Measurements from ENCODE around the gene WIZ. TPM values are rescaled to one million over a fixed set of nuclear protein-coding genes. Genes with fewer than 3 reads are reported as not detected.

Gene WIZ, protein sequence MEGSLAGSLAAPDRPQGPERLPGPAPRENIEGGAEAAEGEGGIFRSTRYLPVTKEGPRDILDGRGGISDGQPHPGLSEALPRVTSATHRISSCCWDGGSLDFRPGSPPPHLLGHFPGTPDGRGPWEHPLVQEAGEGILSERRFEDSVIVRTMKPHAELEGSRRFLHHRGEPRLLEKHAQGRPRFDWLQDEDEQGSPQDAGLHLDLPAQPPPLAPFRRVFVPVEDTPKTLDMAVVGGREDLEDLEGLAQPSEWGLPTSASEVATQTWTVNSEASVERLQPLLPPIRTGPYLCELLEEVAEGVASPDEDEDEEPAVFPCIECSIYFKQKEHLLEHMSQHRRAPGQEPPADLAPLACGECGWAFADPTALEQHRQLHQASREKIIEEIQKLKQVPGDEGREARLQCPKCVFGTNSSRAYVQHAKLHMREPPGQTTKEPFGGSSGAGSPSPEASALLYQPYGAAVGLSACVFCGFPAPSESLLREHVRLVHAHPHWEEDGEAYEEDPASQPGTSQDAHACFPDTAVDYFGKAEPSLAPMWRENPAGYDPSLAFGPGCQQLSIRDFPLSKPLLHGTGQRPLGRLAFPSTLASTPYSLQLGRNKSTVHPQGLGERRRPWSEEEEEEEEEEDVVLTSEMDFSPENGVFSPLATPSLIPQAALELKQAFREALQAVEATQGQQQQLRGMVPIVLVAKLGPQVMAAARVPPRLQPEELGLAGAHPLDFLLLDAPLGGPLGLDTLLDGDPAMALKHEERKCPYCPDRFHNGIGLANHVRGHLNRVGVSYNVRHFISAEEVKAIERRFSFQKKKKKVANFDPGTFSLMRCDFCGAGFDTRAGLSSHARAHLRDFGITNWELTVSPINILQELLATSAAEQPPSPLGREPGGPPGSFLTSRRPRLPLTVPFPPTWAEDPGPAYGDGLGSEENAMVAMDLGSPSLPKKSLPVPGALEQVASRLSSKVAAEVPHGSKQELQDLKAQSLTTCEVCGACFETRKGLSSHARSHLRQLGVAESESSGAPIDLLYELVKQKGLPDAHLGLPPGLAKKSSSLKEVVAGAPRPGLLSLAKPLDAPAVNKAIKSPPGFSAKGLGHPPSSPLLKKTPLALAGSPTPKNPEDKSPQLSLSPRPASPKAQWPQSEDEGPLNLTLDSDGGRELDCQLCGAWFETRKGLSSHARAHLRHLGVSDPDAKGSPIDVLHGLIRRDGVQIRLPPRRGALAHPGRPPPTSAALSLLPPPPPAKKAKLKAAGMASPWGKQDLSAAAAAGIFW (N-terminal part only)
- total RNA-seq (10 to 100 TPM; 19.7 to 39.1 (median 34.6) TPM), total RNA-seq (30.2 to 96.4 (median 44.7) reads per million in 29 experiments)
- 8.0 TPM for total RNA-seq (2013)

DNA sequence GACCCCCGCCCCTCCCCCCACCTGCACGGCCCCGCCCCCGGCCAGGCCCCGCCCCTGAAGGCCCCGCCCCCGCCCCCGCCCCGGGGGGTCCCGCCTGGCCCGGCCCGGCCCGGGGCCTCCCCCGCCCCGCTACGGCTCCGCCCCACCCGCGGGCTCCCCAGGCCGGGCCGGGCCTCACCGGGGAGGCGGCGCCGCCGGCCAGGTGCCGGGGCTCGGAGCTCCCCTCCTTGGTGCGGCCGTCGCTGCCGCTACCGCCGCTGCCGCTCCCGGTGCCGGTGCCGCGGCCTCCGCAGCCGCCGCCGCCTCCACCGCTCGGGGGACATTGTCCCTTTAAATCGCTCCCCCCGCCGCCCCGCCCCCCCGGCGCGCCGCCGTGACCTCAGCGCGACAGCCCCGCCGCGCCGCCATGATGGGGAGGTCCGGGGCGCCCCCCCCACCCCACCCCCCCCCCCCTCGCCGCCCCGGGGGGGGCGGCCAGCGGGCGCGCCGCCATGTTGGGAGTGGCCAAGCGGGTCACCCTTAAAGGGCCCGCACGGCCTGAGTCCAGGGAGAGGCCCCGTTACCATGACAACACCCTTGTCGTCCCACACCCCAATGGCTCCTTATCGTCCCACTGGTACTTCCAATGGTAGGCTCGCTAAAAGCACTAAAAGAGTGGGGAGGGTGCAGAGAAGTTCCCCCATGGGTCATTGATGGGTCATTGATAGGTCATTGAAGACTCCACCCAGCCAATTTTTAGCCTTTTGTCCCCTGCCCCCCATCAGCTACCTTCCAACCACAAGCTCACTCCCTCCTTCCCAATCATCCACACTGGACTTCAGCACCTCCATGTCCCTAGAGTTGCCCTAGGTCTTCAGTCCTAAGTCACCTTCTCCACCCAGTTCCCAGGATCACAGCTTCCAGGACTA, at the start of gene WIZ:
TSS of gene WIZ (minus strand) at position 337 of the 908 bp plus-strand sequence. CDS start 1,649 bp downstream, outside the sequence.
- WGBS (ENCODE audit: insufficient coverage): under 1% methylated on average over 29 of the region's 77 CpGs
- H3K4me3 Mint-ChIP-seq: peak within 1 kb of the TSS; percentile 72 to 84 (median 81)
- H3K27me3 ChIP-seq (replicated peaks in 1 of 2; ENCODE audit: control insufficient read depth in 2 of 2, extremely low read depth in 1 of 2, insufficient read depth in 2 of 2, low read length in 1 of 2): peaks cover 0 to 2% of the 10 kb centered on the region in 2 experiments
- ChIA-PET POLR2A (interaction anchor here in 1 of 2 donors (0.6 kb wide), 1 partner anchor 31 kb away, joined by 3 read pairs; the partner anchor contains the start of gene AKAP8L), CTCF (interaction anchor here in 1 of 2 donors (1.2 kb wide), 1 partner anchor 14 kb away, joined by 3 read pairs; no protein-coding TSS in a partner anchor)
- ATAC-seq (replicated peaks in 1 of 4) (peak; percentile 80 to 88 (median 84)), DNase-seq (peak; percentile 74 to 90 (median 83))
- H3K4me1 Mint-ChIP-seq: peaks cover 24 to 33% (median 32%) of the 10 kb centered on the region in 3 donors
- peaks cover 22 to 37% of the 10 kb centered on the region in 2 donors for H3K36me3 ChIP-seq (ENCODE audit: control insufficient read depth in 2 of 2, extremely low read depth in 1 of 2, insufficient read depth in 1 of 2, low read length in 1 of 2)
- peak within 1 kb of the TSS; percentile 78 for H3K27ac ChIP-seq (ENCODE audit: low read length)
- H3K27me3 Mint-ChIP-seq: no peaks in the 10 kb centered on the region
- peak within 1 kb of the TSS; percentile 42 to 45 for H3K4me3 ChIP-seq (ENCODE audit: control insufficient read depth in 1 of 2, extremely low read depth in 1 of 2, low read length in 1 of 2)
- peaks cover 24% of the 10 kb centered on the region for H3K36me3 Mint-ChIP-seq
- H3K4me1 ChIP-seq (ENCODE audit: control insufficient read depth in 1 of 2, extremely low read depth in 1 of 2, insufficient read depth in 2 of 2, low read length in 2 of 2): peaks cover 0 to 38% of the 10 kb centered on the region in 2 experiments
- peak within 1 kb of the TSS; percentile 96 to 97 for H3K27ac Mint-ChIP-seq
- H3K9me3 Mint-ChIP-seq: no peaks in the 10 kb centered on the region
- no peaks in the 10 kb centered on the region for H3K9me3 ChIP-seq

DNA sequence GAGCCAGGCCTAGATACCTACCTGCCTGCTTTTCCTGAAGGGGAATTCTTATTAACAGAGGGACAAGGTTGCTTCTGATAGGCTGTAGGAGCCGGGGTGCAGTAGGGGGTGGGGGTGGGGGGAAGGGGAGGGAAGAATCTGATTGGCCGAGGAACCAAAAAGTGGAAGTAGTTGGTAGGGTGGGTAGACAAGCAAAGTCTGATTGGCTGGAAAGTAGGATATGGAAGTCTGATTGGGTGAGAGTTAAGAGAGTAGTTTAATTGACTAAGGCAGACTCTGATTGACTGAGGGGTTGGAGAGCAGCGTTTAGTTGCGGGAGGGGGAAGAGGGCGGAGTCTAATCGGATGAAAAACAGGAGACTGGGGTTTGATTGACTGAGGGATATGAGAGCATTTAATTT, 49.2 kb upstream of the WIZ start:
- peaks cover 0 to 5% of the 10 kb centered on the region in 2 experiments for H3K4me1 ChIP-seq (ENCODE audit: control insufficient read depth in 1 of 2, extremely low read depth in 1 of 2, insufficient read depth in 2 of 2, low read length in 2 of 2)
- ChIA-PET CTCF (no interaction called here), POLR2A (no interaction called here)
- no peak overlapping the region for H3K4me3 Mint-ChIP-seq
- H3K4me3 ChIP-seq (ENCODE audit: control insufficient read depth in 1 of 2, extremely low read depth in 1 of 2, low read length in 1 of 2): no peak overlapping the region
- DNase-seq (no peak), ATAC-seq (replicated peaks in 1 of 4) (no peak)
- no peaks in the 10 kb centered on the region for H3K9me3 ChIP-seq
- no peak overlapping the region for H3K27ac Mint-ChIP-seq
- no peaks in the 10 kb centered on the region for H3K9me3 Mint-ChIP-seq
- H3K27ac ChIP-seq (ENCODE audit: low read length): no peak overlapping the region
- no peaks in the 10 kb centered on the region for H3K27me3 Mint-ChIP-seq
- H3K27me3 ChIP-seq (replicated peaks in 1 of 2; ENCODE audit: control insufficient read depth in 2 of 2, extremely low read depth in 1 of 2, insufficient read depth in 2 of 2, low read length in 1 of 2): no peaks in the 10 kb centered on the region
- peaks cover 3 to 31% (median 19%) of the 10 kb centered on the region in 3 donors for H3K4me1 Mint-ChIP-seq
- no peaks in the 10 kb centered on the region for H3K36me3 ChIP-seq (ENCODE audit: control insufficient read depth in 2 of 2, extremely low read depth in 1 of 2, insufficient read depth in 1 of 2, low read length in 1 of 2)
- no peaks in the 10 kb centered on the region for H3K36me3 Mint-ChIP-seq
- WGBS (ENCODE audit: insufficient coverage): 50% methylated on average over 4 of the region's 6 CpGs

- Mint-ChIP-seq H3K27me3 (no peaks in the 10 kb centered on the region), H3K36me3 (no peaks in the 10 kb centered on the region), H3K9me3 (no peaks in the 10 kb centered on the region), H3K4me1 (peaks cover 3 to 31% (median 19%) of the 10 kb centered on the region in 3 donors), H3K4me3 (no peak overlapping the region), H3K27ac (no peak overlapping the region)
- ATAC-seq (replicated peaks in 1 of 4) (no peak), DNase-seq (no peak)
- no peaks in the 10 kb centered on the region for H3K27me3 ChIP-seq (replicated peaks in 1 of 2; ENCODE audit: control insufficient read depth in 2 of 2, extremely low read depth in 1 of 2, insufficient read depth in 2 of 2, low read length in 1 of 2)
- WGBS (ENCODE audit: insufficient coverage): 92% methylated on average over 6 of the region's 10 CpGs
- no peak overlapping the region for H3K27ac ChIP-seq (ENCODE audit: low read length)
- H3K36me3 ChIP-seq (ENCODE audit: control insufficient read depth in 2 of 2, extremely low read depth in 1 of 2, insufficient read depth in 1 of 2, low read length in 1 of 2): no peaks in the 10 kb centered on the region
- peaks cover 0 to 5% of the 10 kb centered on the region in 2 experiments for H3K4me1 ChIP-seq (ENCODE audit: control insufficient read depth in 1 of 2, extremely low read depth in 1 of 2, insufficient read depth in 2 of 2, low read length in 2 of 2)
- ChIA-PET POLR2A (no interaction called here), CTCF (no interaction called here)
- H3K9me3 ChIP-seq: no peaks in the 10 kb centered on the region
- H3K4me3 ChIP-seq (ENCODE audit: control insufficient read depth in 1 of 2, extremely low read depth in 1 of 2, low read length in 1 of 2): no peak overlapping the region
Measured at GRCh38 chr19:15498156-15498858, 48.6 kb upstream of the WIZ start.

- H3K9me3 ChIP-seq: no peaks in the 10 kb centered on the region
- H3K4me3 ChIP-seq (ENCODE audit: control insufficient read depth in 1 of 2, extremely low read depth in 1 of 2, low read length in 1 of 2): no peak overlapping the region
- POLR2A ChIA-PET: no interaction called here
- DNase-seq (no peak), ATAC-seq (replicated peaks in 1 of 4) (no peak)
- H3K27me3 ChIP-seq (replicated peaks in 1 of 2; ENCODE audit: control insufficient read depth in 2 of 2, extremely low read depth in 1 of 2, insufficient read depth in 2 of 2, low read length in 1 of 2): no peaks in the 10 kb centered on the region
- H3K36me3 ChIP-seq (ENCODE audit: control insufficient read depth in 2 of 2, extremely low read depth in 1 of 2, insufficient read depth in 1 of 2, low read length in 1 of 2): no peaks in the 10 kb centered on the region
- no peaks in the 10 kb centered on the region for H3K9me3 Mint-ChIP-seq
- H3K4me3 Mint-ChIP-seq: no peak overlapping the region
- CTCF ChIA-PET: interaction anchor here in 1 of 2 donors (0.7 kb wide), 1 partner anchor 1474 kb away, joined by 3 read pairs; no protein-coding TSS in a partner anchor
- WGBS (ENCODE audit: insufficient coverage): no CpG with 5 or more reads among the region's 1 CpG
- H3K27ac Mint-ChIP-seq: no peak overlapping the region
- H3K36me3 Mint-ChIP-seq: no peaks in the 10 kb centered on the region
- no peaks in the 10 kb centered on the region for H3K27me3 Mint-ChIP-seq
- peaks cover 0 to 3% of the 10 kb centered on the region in 2 experiments for H3K4me1 ChIP-seq (ENCODE audit: control insufficient read depth in 1 of 2, extremely low read depth in 1 of 2, insufficient read depth in 2 of 2, low read length in 2 of 2)
- no peak overlapping the region for H3K27ac ChIP-seq (ENCODE audit: low read length)
- peaks cover 3 to 17% (median 11%) of the 10 kb centered on the region in 3 donors for H3K4me1 Mint-ChIP-seq
Measured at GRCh38 chr19:15495151-15495550, 45.4 kb upstream of the WIZ start.

GRCh38 chr19:15488489-15489226, 38.9 kb upstream of the WIZ start:
- H3K27me3 ChIP-seq (replicated peaks in 1 of 2; ENCODE audit: control insufficient read depth in 2 of 2, extremely low read depth in 1 of 2, insufficient read depth in 2 of 2, low read length in 1 of 2): no peaks in the 10 kb centered on the region
- no peak overlapping the region for H3K27ac ChIP-seq (ENCODE audit: low read length)
- 100% methylated on average over 3 of the region's 13 CpGs for WGBS (ENCODE audit: insufficient coverage)
- no peak overlapping the region for H3K4me3 ChIP-seq (ENCODE audit: control insufficient read depth in 1 of 2, extremely low read depth in 1 of 2, low read length in 1 of 2)
- H3K9me3 Mint-ChIP-seq: no peaks in the 10 kb centered on the region
- no peak overlapping the region for H3K4me3 Mint-ChIP-seq
- POLR2A ChIA-PET: no interaction called here
- CTCF ChIA-PET: no interaction called here
- no peaks in the 10 kb centered on the region for H3K9me3 ChIP-seq
- H3K36me3 ChIP-seq (ENCODE audit: control insufficient read depth in 2 of 2, extremely low read depth in 1 of 2, insufficient read depth in 1 of 2, low read length in 1 of 2): no peaks in the 10 kb centered on the region
- H3K4me1 Mint-ChIP-seq: peaks cover 2 to 4% (median 2%) of the 10 kb centered on the region in 3 donors
- ATAC-seq (replicated peaks in 1 of 4) (no peak), DNase-seq (no peak)
- no peak overlapping the region for H3K27ac Mint-ChIP-seq
- no peaks in the 10 kb centered on the region for H3K4me1 ChIP-seq (ENCODE audit: control insufficient read depth in 1 of 2, extremely low read depth in 1 of 2, insufficient read depth in 2 of 2, low read length in 2 of 2)
- no peaks in the 10 kb centered on the region for H3K36me3 Mint-ChIP-seq
- H3K27me3 Mint-ChIP-seq: no peaks in the 10 kb centered on the region

All from T-cell (primary cell).